Stimulated activated CD8-positive, alpha-beta memory T cell treated with anti-CD3 and anti-CD28 coated beads, Interleukin-7, amount 100 ng/mL, for 1 hour (primary cell): Measurements from ENCODE around the gene HLA-E.
A peak's percentile ranks its signal among the peaks of the same experiment; 100 is the strongest.
"Not testable (repeated sequence)": the region's sequence is repeated elsewhere in the genome, so short reads cannot be mapped to it uniquely, and the experiment has no call there.

Experiments used
- DNase-seq, 2 donors: peaks; one replicate each; pipeline ENCODE4 v3.0.0-alpha.2; 2020; ENCODE audit warnings: low read depth in 2 of 2

HLA-E gene

GRCh38 chr6:30480536-30481156 is 8.7 kb upstream of the HLA-E start:
- DNase-seq: no peak

- no peak for DNase-seq
Observed at GRCh38 chr6:30481211-30481964, 7.9 kb upstream of the HLA-E start.

- DNase-seq: peak; percentile 63 to 68
Observed at GRCh38 chr6:30481965-30482644, 7.2 kb upstream of the HLA-E start.

GRCh38 chr6:30483677-30484279 is 5.5 kb upstream of the HLA-E start:
- no peak for DNase-seq

- DNase-seq: no peak
Observed at GRCh38 chr6:30485236-30485635, 4.1 kb upstream of the HLA-E start.

- DNase-seq: no peak
Observed at GRCh38 chr6:30487926-30488325, 1.4 kb upstream of the HLA-E start.

GRCh38 chr6:30488697-30489080 is 620 bp upstream of the HLA-E start:
- DNase-seq: not testable (repeated sequence)

- DNase-seq: peak; percentile 66
Observed at GRCh38 chr6:30490026-30490876, 942 bp downstream of the HLA-E start.

- not testable (repeated sequence) for DNase-seq
Observed at GRCh38 chr6:30491291-30491953, 2.1 kb downstream of the HLA-E start.

GRCh38 chr6:30491991-30492952 is 3.0 kb downstream of the HLA-E start:
- DNase-seq: no peak

GRCh38 chr6:30493643-30494250 is 4.4 kb downstream of the HLA-E start:
- no peak for DNase-seq

- DNase-seq: no peak
Observed at GRCh38 chr6:30494291-30494861, 5.1 kb downstream of the HLA-E start.

GRCh38 chr6:30495060-30495459 is 5.8 kb downstream of the HLA-E start:
- DNase-seq: not testable (repeated sequence)

- DNase-seq: no peak
Observed at GRCh38 chr6:30495993-30496392, 6.7 kb downstream of the HLA-E start.

GRCh38 chr6:30497261-30497599 is 7.9 kb downstream of the HLA-E start:
- DNase-seq: not testable (repeated sequence)

GRCh38 chr6:30497714-30498113 is 8.4 kb downstream of the HLA-E start:
- DNase-seq: no peak

GRCh38 chr6:30498705-30499104 is 9.4 kb downstream of the HLA-E start:
- DNase-seq: not testable (repeated sequence)

- no peak for DNase-seq
Observed at GRCh38 chr6:30500421-30501355, 11.4 kb downstream of the HLA-E start.
